Posterior vena cava (tissue), 2 donors: ENCODE data around the gene SH3BP5. TPM values are rescaled to one million over a fixed set of nuclear protein-coding genes. Genes with fewer than 3 reads are reported as not detected.
"Not testable (repeated sequence)": the region's sequence is repeated elsewhere in the genome, so short reads cannot be mapped to it uniquely, and the experiment has no call there.

Experiments
- DNase-seq: peaks from one replicate; pipeline ENCODE4 v3.0.0-alpha.2; 2020; ENCODE audit warnings: low spot score
- intact Hi-C, 2 donors: fragments of 100-400 bp; cut with DNase I; formaldehyde crosslinking; loops; one replicate each; pipeline versions ENCODE4 v1.14.1 to v1.14.2; 2022 to 2023
- long read RNA-seq, 2 donors: library from polyadenylated mRNA; unstranded; transcript quantifications; one replicate each; pipeline ENCODE4 v2.0.0, GENCODE V29; 2020 to 2021
- total RNA-seq, 2 donors: library from RNA; stranded (reverse); fragmentation: NEBNext Ultra II Directional; extraction: Animal tissue kit (Norgen Biotek cat#: 25700); gene quantifications; one replicate each; pipeline ENCODE4 v1.2.1, GENCODE V29; 2021
- donor health status: DM: yes; HTN: yes; CAD: no.
- donor health status: DM: yes; HTN: yes; CAD: no.

SH3BP5 gene
- 100 to 1,000 TPM in 1 of 2 donors, 10 to 100 TPM in 1; 67.9 to 105 TPM for total RNA-seq
- long read RNA-seq, donor 1, transcript SH3BP5-202 (9 exons, 2,822 nt), result major isoform, 56 of 83 reads
- long read RNA-seq, donor 1, partial matches to known transcripts, result 12 of 83 reads
- long read RNA-seq, donor 1, other reads (novel, unspliced or antisense), result 15 of 83 reads
- long read RNA-seq, donor 2, transcript SH3BP5-202 (9 exons, 2,822 nt), result major isoform, 224 of 287 reads
- long read RNA-seq, donor 2, partial matches to known transcripts, result 11 of 287 reads
- long read RNA-seq, donor 2, other reads (novel, unspliced or antisense), result 52 of 287 reads

DNA sequence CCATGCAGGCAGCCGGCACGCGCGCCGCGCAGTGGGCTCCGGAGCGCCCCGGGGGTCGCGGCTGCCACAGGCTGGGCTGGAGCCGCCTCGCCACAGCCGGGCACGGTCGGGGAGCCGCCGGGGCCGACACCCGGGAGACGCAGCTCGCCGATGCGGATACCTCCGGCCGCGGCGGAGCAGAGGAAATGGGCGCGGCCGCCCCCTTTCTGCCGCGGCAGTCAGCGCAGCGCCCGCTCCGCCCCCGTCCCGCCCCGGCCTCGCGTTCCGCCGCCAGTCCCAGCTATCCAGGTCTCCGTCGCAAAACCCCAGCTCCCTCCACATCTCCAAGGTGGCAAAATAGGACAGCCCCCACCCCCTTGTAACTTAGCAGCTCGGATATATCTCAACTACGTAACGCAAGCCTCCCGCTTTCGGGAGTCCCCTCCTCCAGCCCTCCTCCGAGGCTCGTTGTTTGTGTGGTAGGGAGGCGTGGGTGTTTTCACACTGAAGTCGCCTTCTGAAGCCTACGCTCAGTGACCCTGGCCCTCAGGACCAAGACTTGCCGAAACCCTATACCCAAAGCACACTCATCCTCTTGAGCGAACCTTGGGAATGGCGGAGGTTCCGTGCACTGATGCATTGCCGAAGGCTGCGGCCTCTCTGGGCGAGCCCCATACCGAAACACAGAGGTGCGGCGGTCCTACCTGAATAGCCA, at the start of gene SH3BP5:
TSS of gene SH3BP5 (minus strand) at position 182 of the 694 bp plus-strand sequence. CDS start at position 4, 178 bp downstream.
- peak; percentile 95 for DNase-seq
- intact Hi-C loops, result loop anchor here (5.0 kb wide), 2 partner anchors 65 to 940 kb away; no protein-coding TSS in a partner anchor

GRCh38 chr3:15380980-15381890, 48.8 kb upstream of the SH3BP5 start:
- no peak for DNase-seq
- intact Hi-C loops, result no loop called here

GRCh38 chr3:15377961-15378791, 45.8 kb upstream of the SH3BP5 start:
- peak; percentile 98 for DNase-seq
- intact Hi-C loops, result loop anchor here (2.0 to 5.0 kb wide), 3 partner anchors 41 to 111 kb away; no protein-coding TSS in a partner anchor

GRCh38 chr3:15375461-15376000, 43.1 kb upstream of the SH3BP5 start:
- no peak for DNase-seq
- intact Hi-C loops, result loop anchor here (5.0 kb wide), 2 partner anchors 38 to 108 kb away; no protein-coding TSS in a partner anchor

DNA sequence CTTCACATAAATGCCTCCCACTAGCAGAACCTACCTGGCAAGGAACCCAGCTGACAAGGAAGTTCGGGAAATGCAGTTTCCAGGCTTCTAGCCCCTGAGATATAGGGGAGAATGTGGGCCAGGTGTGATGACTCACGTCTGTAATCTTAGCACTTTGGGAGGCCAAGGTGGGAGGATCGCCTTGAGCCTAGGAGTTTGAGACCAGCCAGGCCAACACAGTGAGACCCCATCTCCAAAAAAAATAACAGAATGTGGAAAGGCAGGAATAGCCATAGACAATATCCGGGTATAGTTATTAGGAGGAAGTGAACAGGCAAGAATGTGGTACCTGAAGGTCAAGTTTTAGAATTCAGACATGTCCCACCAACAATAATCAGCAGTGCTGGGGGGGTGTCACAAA, 40.5 kb upstream of the SH3BP5 start:
- DNase-seq, result no peak

GRCh38 chr3:15368561-15369135, 36.3 kb upstream of the SH3BP5 start:
- DNase-seq, result no peak
- intact Hi-C loops, result no loop called here

More for the DNA sequence above, 40.5 kb upstream of the SH3BP5 start:
- intact Hi-C loops, result no loop called here

GRCh38 chr3:15367059-15367458, 34.7 kb upstream of the SH3BP5 start:
- intact Hi-C loops, result no loop called here
- no peak for DNase-seq

GRCh38 chr3:15364078-15364477, 31.7 kb upstream of the SH3BP5 start:
- DNase-seq, intact Hi-C loops: not testable (repeated sequence)

- DNase-seq, result no peak
- intact Hi-C loops, result loop anchor here in 1 of 2 donors (2.0 kb wide), 1 partner anchor 71 kb away; no protein-coding TSS in a partner anchor
These were observed 29.3 kb upstream of the SH3BP5 start for GRCh38 chr3:15361494-15362214.

DNA sequence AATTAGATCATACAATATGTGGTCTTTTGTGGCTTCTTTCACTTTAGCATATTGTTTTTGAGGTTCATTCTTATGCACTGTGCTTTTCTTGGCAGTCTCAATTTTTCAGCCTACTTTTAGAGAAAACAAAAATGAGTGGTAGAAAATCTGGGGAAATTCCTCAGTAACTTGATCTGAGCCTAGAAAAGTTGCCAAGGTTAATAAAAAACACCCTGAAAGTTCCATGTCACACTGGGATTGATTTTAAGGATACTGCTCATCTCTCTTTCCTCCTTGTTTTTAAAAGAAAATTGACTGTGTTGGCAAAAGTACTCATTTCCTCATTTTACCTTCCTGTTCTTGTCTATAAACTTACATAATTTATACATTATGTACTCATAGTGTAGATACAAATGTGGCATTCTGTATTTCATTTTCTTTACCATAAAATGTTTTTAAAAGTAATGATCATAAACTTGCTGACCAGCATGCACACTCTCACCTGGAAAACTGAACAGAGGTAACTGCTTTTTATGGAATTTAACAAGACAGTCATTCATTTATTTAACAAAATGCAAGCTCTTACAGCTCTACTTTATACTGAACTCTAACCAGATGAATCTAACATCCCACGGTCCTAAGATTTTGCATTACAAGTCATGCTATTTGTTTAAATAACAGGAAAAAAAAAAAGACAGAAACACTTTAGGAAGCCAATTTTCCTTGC, 28.6 kb upstream of the SH3BP5 start:
- intact Hi-C loops, result loop anchor here in 1 of 2 donors (2.0 kb wide), 1 partner anchor 72 kb away; no protein-coding TSS in a partner anchor
- no peak for DNase-seq

DNA sequence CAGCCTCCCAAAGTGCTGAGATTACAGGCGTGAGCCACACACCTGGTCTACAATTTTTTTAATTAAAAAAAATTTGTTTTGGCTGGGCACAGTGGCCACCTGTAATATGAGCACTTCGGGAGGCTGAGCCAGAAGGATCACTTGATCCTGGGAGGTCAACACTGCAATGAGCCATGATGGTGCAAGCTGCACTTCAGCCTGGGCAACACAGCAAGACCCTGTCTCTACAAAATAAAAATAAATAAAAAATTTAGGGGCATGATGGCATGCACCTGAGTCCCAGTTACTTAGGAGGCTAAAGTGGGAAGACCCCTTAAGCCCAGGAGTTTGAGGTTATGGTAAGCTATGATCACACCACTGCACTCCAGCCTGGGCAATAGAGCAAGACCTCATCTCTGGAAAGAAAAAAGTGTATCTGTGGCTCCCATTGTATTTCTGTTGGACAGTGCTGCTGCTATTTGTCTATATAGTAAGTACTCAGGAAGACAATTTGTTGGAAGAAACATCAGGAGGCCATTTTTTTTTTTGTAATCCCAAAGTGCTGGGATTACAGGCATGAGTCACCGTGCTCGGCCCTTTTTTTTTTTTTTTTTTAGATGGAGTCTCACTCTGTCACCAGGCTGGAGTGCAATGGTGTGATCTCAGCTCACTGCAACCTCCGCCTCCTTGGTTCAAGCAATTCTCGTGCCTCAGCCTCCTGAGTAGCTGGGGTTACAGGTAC, 27.5 kb upstream of the SH3BP5 start:
- no peak for DNase-seq
- intact Hi-C loops, result loop anchor here in 1 of 2 donors (2.0 kb wide), 1 partner anchor 73 kb away; no protein-coding TSS in a partner anchor

- intact Hi-C loops, DNase-seq: not testable (repeated sequence)
These were observed 24.3 kb upstream of the SH3BP5 start for GRCh38 chr3:15356651-15357061.

DNA sequence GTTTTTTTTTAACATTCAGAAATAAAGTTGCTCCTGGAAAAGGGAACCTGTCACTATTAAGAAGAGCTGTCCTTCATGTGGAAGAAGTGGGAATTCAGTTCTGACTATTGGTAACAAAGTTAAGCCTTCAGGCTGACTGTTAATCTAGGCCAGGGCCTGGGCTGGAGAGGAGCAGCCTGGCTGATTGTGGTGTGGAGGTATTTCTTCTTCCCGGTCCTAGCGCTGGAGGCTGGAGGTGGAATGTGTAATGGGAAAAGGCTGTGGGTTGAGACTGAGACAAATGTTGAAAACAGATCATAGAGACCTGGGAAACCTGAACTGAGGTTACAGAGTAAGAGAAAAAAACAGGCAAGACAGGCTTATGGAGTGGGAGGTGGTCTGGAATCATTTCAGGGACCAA, 23.8 kb upstream of the SH3BP5 start:
- DNase-seq, result no peak
- intact Hi-C loops, result no loop called here

GRCh38 chr3:15355086-15355485, 22.7 kb upstream of the SH3BP5 start:
- DNase-seq, result no peak
- intact Hi-C loops, result no loop called here

GRCh38 chr3:15354485-15354884, 22.1 kb upstream of the SH3BP5 start:
- no peak for DNase-seq
- intact Hi-C loops, result no loop called here

GRCh38 chr3:15350141-15350540, 17.8 kb upstream of the SH3BP5 start:
- no peak for DNase-seq
- intact Hi-C loops, result no loop called here
